HUDEP-2 (cell line): ENCODE measurements around the gene ELMO2.

Experiments used
- DNase-seq, 76 experiments: peaks; one replicate each; lab custom pipeline; 2025; ENCODE audit not compliant: unreplicated experiment in 76 of 76; lab: John Stamatoyannopoulos, UW

ELMO2 gene

DNA sequence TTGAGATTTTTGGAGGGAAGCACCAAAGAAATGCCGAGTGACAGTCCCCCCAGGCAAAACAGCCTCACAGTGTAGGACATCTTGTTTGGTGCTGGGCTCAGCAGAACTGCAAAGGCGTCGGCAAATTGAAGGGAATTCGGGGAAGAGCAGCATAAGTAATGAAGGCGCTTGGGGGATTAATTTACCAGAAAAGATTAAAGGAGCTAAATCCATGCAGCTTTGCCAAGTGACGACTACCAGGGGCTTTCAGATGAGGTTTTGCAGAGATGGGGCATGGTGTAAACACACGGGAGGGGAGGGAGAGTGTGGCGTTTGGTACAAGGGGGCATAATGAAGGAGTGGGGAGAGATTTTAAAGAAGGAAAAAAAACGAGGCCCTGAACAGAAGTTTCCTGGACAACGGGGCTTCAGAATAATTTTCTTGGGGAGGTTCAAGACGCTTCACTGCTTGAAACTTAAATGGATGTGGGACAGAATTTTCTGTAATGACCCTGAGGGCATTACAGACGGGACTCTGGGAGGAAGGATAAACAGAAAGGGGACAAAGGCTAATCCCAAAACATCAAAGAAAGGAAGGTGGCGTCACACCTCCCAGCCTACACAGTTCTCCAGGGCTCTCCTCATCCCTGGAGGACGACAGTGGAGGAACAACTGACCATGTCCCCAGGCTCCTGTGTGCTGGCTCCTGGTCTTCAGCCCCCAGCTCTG, 52.8 kb downstream of the ELMO2 start:
- DNase-seq, result no peak

DNA sequence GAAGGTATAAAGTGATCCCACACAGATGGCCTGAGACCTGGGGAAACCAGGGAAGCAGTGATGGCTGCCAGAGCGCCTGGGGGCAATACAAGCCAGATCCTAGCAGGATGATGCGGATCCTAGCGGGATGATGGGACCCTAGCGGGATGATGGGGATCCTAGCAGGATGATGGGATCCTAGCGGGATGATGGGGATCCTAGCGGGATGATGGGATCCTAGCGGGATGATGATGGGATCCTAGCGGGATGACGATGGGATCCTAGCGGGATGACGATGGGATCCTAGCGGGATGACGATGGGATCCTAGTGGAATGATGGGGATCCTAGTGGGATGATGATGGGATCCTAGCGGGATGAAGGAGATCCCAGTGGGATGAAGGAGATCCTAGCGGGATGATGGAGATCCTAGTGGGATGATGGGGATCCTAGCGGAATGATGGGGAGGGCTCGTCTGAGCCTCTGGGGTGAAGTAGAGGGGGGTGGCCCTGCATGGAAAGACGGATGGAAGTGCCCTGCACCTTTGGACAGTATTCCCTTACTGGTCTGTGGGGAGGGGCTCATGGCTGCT, 54.0 kb downstream of the ELMO2 start:
- no peak for DNase-seq

DNA sequence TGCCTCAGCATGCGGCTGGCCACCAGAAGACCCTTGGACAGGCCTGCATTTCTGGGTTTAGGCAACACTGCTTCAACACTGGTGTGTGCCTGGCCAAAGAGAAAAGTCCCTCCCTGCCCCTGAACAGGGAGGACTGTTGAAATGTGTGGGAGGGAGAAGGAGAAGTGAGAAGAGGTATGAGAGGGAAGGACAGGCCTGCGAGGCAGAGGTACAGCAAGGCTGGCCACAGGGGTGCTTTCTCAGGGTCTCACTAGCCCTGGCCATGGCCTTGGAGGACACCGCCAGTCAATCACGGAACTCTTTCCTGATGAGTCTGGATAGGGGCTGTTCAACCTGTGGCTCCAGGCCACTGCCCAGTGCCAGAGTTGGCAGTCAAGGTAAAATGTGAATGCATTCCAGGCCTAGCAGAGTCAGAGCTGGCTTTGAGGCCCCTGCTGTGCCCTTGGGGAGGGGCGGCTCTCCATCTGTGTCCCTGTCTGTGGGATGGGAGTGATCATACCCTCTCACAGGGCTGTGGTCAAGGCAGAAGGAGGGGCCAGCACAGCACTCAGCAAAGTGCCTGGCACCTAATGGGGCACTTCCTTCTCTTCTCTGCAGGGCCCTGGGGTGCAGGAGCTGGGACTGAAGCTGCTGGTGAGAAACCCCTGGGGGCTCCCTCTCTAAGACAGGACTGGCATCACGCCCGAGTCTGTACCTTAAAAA, 54.9 kb downstream of the ELMO2 start:
- no peak for DNase-seq

DNA sequence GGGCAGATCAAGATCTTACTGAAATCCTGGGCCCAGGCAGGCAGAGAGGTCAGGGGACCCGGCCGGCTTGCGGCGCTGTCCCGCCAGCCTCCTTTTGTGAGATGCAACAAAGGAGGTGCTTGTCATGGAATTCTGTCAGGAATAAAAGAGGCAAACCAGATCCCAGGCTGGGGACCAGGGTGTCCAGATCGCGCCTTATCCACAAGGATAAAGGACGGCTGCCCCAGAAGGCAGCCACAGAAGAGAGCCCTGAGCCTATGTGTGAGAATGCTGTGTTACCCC, 55.5 kb downstream of the ELMO2 start:
- no peak for DNase-seq

DNA sequence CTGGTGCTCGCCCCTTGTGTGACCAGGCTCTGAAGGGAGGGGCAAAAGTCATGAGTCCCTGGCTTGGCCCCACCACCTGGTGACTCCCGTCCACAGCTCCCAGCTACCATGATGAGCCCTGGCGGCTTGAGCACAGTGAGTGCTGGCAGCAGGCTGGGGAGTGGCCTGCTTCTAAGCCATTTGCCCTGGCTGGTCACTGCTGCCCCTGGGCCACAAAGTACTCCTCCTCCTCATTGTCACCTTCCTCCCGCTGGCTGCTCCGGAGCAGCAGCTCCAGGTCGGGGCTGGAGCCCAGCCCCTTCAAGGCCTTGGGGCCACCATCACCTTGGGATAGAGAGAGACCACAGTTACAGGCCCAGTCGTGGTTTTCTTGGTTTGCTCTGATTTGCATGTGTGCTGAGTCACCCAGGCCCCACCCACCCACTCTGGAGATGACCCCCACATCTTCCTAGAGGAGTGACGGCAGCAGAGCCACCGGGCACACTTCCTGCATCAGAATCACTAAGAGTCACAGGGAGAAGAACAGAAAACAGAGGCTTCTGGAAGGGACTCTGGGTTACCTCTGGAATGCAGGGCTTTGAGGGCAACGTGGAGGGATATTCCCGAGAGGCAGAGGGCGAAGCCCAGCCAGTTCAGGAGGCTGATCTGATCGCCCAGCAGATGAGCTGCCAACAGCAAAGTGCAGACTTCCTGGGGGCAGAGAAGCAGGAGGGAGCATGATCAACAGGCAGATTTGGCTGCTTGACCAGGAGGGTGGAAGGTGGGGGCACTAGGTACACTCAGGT, 56.0 kb downstream of the ELMO2 start:
- peak in 8 of 76 experiments; percentile 3 to 31 (median 14) for DNase-seq

DNA sequence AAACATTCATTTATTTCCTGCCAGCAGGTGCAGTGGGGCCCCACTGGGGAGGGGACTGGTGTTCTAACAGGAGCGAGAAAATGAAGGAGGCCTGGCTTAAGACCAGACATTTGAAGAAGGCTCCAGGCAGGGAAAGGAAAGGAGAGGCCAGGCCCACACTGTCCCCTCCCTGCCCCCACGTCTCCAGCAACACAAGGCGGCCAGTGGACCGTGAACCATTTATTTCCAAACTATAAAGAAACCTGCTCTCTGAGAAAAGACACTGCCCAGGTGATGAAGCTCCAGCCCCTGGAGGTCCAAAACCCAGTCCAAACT, 56.7 kb downstream of the ELMO2 start:
- no peak for DNase-seq

DNA sequence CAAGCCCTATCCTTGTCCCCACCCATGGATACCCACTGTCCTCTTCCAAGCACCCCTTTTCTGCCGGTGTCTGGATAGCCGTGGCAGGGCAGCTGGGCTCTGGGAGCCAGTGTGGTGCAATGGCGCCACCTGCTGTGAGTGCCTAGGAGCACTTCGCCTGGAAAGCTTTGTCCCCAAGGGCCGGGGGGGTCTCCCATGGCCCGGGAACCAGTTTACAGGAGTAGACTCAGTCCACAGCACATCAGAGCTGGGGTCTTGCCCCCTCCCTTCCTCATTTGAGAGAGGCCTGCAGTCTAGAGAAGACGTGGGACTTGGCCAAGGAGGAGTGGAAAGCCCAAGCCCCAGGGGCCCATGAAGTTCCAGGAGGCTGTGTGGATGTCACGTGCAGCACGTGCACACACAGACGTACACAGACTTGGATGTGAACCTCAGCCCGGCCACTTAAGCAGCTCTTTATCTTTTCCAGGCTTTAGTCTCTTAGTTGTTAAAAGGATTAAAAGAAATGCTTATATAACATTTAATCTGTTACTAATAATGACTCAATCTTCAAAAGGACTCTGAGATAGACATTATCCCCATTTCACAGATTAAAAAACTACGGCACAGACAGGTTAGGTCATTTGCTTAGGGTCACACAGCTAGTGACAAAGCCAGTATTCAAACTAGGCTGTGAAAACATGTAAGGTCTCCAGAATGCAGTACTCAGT, 57.2 kb downstream of the ELMO2 start:
- DNase-seq, result peak in 26 of 76 experiments; percentile 2 to 36 (median 14)

DNA sequence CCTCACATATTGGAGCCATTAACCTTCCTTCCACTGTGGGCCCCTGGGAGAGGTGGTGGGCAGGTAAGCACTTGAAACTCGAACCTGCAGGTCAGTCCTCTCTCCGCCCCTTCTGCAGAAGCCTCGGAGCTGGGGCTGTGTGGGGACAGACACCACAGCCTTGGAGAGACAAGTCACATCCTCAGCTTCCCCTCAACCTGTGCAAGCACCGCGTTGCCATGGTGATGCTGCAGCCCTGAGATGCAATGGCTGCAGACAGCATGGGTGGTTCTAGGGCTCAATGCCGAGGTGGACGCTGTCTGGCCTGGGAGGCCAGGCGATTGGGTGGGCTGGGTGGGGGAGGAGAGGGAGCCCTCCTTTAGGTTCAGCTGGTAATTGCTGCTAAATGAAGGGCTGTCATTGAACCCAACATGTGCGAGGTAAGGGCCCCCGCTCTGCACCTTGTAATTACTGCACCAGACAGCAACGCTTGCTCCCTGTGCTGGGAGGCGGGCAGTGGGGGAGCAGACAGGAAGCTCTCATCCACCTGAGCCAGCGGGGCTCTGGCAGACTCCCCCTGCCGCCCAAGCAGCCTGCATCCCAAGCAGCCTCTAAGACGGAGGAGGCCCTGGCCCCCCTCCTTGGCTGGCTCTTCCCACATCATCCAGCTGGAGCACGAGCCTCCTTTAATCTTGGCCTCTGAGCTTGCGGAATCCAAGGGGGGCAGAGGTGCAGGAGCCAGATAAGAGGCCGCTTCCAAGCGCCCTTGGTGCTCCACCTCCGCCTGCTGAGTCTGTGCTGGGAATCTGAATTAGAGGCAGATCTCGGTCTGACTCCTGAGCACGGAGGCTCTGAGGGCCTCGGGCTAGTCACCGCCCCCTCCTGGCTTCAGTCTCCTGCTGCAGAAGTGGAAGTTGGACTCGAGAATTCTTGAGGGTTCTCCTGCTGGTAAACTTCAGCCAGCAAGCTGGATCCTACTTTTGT, 58.3 kb downstream of the ELMO2 start:
- DNase-seq, result no peak

DNA sequence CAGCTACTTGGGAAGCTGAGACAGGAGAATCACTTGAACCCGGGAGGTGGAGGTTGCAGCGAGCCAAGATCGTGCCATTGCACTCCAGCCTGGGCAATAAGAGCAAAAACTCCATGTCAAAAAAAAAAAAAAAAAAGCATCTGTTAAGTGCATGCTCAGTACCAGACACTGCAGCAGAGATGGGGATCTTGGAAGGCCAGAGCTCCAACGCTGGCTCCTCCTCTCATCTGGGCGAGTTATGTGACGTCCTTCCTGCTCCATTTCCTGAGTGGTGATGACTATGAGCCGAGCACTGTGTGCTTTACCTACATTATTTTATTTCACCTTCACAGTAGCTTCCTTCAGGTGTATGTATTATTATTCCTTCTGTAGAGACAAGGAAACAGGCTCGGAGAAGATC, 59.6 kb downstream of the ELMO2 start:
- DNase-seq, result no peak

DNA sequence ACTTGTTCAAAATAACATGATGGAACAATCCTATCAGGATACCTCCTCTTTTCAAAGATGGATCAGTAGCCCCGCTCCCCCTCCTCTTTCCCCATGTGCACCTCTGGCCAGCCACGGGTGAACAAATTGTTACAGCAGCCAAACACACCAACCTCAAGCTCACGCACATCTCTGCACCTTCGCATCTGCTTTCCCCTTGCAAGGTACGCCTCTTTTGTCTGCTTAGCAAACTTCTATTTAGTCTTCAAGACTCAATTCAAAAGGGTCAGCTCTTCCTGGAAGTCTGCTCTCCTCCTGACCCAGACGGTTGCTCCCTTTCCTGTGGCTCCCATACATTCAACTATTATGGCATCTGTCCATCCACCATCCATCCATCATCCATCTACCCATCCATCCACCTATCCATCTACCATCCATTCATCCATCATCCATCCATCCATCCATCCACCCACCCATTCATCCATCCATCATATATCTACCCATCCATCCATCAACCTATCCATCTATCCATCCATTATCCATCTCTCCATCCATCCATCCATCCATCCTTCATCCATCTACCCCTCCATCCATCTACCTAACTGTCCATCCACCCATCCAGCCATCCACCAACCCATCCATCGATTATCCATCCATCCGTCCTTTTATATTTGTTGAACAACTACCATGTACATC, 61.8 kb downstream of the ELMO2 start:
- DNase-seq, result no peak

DNA sequence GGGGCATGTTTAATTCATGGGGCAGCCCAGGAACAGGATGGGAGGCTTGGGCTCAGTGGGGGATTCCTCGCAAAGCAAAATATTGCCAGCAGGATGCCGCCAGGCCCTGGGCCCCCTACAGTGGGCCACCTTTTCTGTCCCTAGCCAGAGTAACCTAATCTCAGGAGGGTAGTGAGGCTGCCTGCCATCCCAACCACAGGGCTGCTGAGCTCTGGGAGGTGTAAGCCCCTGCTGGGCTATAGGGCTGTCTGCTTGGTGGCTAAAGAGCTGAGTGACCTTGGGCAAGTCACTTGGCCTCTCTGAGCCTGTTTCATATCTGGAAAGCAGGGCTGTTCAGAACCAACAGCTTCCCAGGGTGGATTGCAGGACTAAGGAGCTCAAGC, 62.4 kb downstream of the ELMO2 start:
- DNase-seq, result no peak

DNA sequence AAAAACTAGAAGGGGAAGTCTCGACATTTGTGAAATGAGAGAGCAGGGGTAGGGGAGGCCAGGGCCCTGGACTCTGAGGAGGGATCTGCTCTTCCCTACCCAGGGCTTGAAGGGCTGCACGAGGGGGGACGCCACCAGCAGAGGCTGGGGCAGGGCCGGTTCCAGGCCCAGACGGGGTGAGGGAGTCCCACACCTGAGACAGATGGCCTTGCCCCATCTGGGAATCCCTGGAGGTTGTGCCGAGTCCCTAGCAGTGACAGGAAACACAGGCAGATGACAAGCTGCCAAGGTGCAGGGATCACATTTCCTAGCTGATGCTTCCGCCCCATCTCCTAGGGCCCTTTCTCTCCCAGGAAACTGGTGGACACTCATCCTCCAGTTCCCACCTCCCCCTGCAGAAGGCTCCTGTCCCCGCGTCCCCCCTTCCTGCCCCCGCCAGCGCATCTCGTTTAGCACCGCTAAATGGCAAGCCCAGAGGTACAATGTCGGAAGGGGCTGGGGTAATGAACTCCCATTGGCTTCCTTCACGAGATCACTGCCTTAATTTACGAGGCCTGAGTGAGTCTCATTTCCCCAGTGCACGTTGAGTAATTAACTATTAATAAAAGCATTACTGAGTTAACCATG, 63.0 kb downstream of the ELMO2 start:
- no peak for DNase-seq

DNA sequence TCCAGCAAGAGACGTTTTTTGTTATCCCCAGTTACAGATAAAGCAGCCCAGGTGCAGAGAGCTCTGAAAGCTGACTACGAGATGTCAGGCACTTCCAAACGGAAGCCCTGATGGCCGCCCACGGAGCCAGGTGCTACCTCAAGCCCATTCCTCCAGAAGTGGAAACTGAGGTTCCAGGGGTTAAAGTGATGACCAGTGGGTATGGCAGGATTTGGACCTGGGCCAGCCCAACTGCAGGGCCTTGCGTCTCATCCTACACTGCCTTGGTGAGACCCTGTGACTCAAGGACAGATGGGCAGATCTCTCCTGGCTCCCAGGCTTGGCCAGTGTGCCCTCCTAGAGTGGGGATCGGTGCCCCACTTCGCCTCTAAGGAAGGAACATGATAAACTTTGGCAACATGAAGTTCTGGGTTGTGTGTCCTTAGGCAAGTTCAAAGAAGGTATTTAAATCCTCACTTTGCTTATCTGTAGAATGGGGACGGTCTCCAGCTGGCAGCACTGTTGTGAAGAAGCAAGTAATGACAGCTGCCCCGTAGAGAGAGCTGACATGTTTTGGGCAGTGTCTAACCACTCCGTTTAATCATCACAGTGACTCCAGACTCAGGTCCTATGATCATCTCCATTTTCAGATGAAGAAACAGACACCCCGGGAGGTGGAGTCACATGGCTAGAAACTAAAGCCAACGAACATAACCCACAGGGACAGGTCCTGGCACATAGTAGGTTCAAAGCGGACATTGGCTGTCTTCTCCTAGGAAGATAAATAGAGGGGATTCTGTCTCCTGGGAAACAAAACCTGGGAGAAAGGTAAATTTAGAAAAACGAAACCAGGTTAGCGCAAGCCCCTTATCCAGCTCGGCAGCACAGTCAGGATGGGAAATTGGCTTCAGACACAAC, 63.7 kb downstream of the ELMO2 start:
- DNase-seq, result no peak

DNA sequence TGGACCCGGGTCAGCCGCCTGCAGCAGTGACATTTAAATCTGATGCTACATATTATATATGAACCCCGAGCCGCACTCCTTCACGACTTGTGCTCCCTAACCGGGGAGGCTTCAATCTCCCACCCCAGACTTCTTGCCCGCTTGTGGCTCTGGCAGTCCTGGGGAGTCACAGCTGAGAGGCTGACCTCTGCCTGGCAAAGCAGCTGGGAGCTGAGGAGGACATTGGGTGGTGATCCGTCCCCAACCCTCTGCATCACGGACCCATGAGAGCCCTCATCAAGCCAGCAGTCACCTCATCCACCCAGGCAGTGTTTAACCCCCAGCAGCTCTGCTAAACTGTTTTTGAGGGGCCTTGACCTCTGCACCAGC, 64.4 kb downstream of the ELMO2 start:
- DNase-seq, result no peak

DNA sequence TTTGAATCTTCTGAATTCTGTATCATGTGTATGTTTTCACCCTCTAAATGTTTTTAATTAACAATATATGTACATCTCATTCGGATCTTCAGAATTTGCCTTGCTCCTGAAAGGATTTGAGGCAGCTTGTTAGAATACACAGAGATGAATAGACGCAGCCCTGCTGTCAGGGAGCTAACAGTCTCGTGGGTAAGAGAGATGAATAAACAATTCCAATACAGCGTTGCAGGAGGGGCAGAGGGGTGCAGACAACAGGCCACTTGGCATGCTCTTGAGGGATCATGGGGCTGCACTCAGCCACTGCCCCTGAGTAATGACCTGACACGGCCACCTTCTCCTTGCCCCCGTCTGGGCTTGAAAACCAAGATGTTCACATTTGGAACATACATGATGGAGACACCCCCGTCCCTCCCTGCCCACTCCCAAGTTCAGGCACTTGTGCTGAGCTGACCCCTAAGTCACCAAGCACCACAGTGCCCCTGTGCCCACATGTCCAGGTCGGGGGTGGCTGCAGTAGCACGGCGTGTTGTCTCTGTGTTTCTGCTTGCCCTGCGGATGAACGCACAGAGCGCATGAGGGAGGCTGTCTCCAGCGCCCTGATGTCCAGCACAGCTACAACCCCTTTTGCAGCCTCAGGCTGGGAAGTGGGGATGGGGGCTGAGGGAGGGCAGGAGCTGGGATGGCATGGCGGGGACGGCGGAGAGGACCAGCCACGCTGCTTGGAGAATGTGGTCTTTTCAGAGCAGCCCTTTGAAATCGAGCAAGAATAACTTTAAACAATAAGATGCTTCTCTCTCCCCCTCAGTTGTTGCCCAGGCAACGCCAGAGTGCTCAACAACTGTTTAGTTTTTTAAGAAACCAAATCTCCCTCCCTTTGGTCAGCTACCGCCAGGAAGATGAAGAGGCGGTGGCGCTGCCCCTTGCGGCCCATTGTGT, 65.1 kb downstream of the ELMO2 start:
- no peak for DNase-seq

DNA sequence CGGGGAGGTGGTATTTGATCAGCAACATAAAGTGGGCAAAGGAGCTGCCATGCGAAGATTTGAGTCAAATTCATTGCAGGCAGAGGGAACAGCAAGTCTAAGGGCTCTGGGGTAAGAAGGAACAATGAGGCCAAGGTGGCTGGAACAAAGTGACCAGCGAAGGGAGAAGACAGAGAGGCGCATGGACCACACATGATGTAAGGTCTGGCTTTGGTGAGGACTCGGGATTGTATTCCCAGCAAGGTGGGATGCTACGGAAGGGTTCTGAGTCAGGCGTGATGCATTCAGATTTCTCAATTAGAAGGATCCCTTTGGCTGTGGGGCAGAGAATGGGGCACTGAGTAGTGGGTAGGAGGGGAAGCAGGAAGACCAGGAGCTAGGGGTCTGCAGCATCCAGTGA, 67.4 kb downstream of the ELMO2 start:
- DNase-seq, result no peak

DNA sequence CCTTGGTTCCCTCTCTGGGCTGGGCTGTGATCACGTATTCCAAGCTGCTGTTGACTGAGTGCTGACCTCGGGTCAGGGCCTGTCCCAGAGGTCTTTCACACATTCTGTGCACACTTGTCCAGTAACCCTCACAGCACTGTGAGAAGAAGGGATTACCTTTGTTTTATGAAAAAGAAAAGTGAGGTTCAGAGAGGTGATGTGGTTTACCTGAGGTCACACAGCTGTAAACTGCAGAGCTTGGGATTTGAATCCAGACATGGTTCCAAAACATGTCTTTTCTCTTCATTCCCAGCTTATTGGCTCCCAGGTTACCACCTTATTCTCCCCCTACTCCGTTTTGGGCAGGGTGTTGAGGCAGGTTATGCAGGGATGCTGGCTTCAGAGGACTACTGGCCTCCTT, 69.7 kb downstream of the ELMO2 start:
- no peak for DNase-seq
